HepG2 (cell line): Measurements from ENCODE around the gene INPP5K. TPM values are rescaled to one million over a fixed set of nuclear protein-coding genes. Genes with fewer than 3 reads are reported as not detected.
A peak's percentile ranks its signal among the peaks of the same experiment; 100 is the strongest.

Experiments
- CBX5 ChIP-seq: sonication (generic); formaldehyde crosslinking; IDR thresholded peaks from 2 replicates; pipeline ENCODE4 v1.4.0; 2020; ENCODE audit warnings: missing genetic modification reagents, borderline replicate concordance
- HHEX ChIP-seq: IDR thresholded peaks from 2 replicates; pipeline ENCODE4 v1.6.1; 2016; ENCODE audit warnings: control low read depth
- JUN ChIP-seq: sonication (generic); formaldehyde crosslinking; IDR thresholded peaks from 2 replicates; pipeline ENCODE4 v1.4.0; 2020; ENCODE audit warnings: mild to moderate bottlenecking, missing genetic modification reagents
- MAX ChIP-seq: IDR thresholded peaks from 2 replicates; pipeline ENCODE4 v1.6.1; 2012; ENCODE audit warnings: inconsistent platforms
- PITX1 ChIP-seq: sonication (generic); formaldehyde crosslinking; IDR thresholded peaks from 2 replicates; pipeline ENCODE4 v1.5.1; 2020; ENCODE audit warnings: mild to moderate bottlenecking, missing genetic modification reagents
- RAD51 ChIP-seq: fragments of 450-650 bp; IDR thresholded peaks from 2 replicates; pipeline ENCODE4 v1.6.1; 2016; ENCODE audit warnings: borderline replicate concordance
- RFX5 ChIP-seq: IDR thresholded peaks from 2 replicates; pipeline ENCODE4 v1.6.1; 2011; ENCODE audit warnings: low read depth, low read length, improper control_type of control experiment
- TFDP1 ChIP-seq: IDR thresholded peaks from 2 replicates; pipeline ENCODE4 v1.6.1; 2016; ENCODE audit warnings: missing compliant biosample characterization, missing genetic modification reagents, borderline replicate concordance
- TMF1 ChIP-seq: sonication (generic); formaldehyde crosslinking; IDR thresholded peaks from 2 replicates; pipeline ENCODE4 v1.8.1; 2022; ENCODE audit warnings: low read depth, missing genetic modification reagents
- YY1 ChIP-seq: IDR thresholded peaks from 2 replicates; pipeline ENCODE4 v1.6.1; 2011; ENCODE audit warnings: low read length, low read depth, moderate library complexity, mild to moderate bottlenecking; ENCODE audit not compliant: insufficient read depth, insufficient replicate concordance
- ZBTB38 ChIP-seq: sonication (generic); formaldehyde crosslinking; IDR thresholded peaks from 2 replicates; pipeline ENCODE4 v1.5.1; 2020; ENCODE audit warnings: mild to moderate bottlenecking, missing genetic modification reagents
- ZBTB39 ChIP-seq: sonication (generic); formaldehyde crosslinking; IDR thresholded peaks from 2 replicates; pipeline ENCODE4 v1.5.0; 2020; ENCODE audit warnings: missing genetic modification reagents
- ZKSCAN1 ChIP-seq: fragments of 150-350 bp; IDR thresholded peaks from 2 replicates; pipeline ENCODE4 v1.6.1; 2014; ENCODE audit warnings: low read length
- ZNF24 ChIP-seq: fragments of 450-650 bp; IDR thresholded peaks from 2 replicates; pipeline ENCODE4 v1.6.1; 2017; ENCODE audit warnings: antibody characterized with exemption, mild to moderate bottlenecking
- ZNF264 ChIP-seq: sonication (generic); formaldehyde crosslinking; IDR thresholded peaks from 2 replicates; pipeline ENCODE4 v1.4.0; 2020; ENCODE audit warnings: missing genetic modification reagents
- ZNF275 ChIP-seq: sonication (generic); formaldehyde crosslinking; IDR thresholded peaks from 2 replicates; pipeline ENCODE4 v1.8.0; 2022; ENCODE audit warnings: missing genetic modification reagents, mild to moderate bottlenecking, inconsistent platforms, borderline replicate concordance
- ZNF598 ChIP-seq: sonication (generic); formaldehyde crosslinking; IDR thresholded peaks from 2 replicates; pipeline ENCODE4 v1.5.1; 2020; ENCODE audit warnings: mild to moderate bottlenecking, missing genetic modification reagents, borderline replicate concordance
- ZNF615 ChIP-seq: sonication (generic); formaldehyde crosslinking; IDR thresholded peaks from 2 replicates; pipeline ENCODE4 v1.5.0; 2020; ENCODE audit warnings: mild to moderate bottlenecking, missing genetic modification reagents, borderline replicate concordance
- polyA plus RNA-seq, 8 experiments: library from polyadenylated mRNA; depleted of rRNA in 3 of 8; stranded (reverse) in 7 of 8; unstranded in 1 of 8; fragments of >200 nt; fragmentation: Illumina TruSeq in 4 of 8; extraction: Trizol in 4 of 8; gene quantifications; 2 replicates each; pipeline versions ENCODE4 v1.2.1 to v1.2.3, GENCODE V29; 2011 to 2016; ENCODE audit warnings: low read depth in 4 of 8, missing spikeins in 1 of 8, mixed read lengths in 1 of 8; ENCODE audit not compliant: insufficient read depth in 1 of 8
- total RNA-seq, 5 experiments: library from RNA; depleted of rRNA; stranded (reverse); fragments of >200 nt; fragmentation: Illumina TruSeq; extraction: Trizol; gene quantifications; 2 replicates each; pipeline ENCODE4 v1.2.3, GENCODE V29; 2016; ENCODE audit warnings: low read depth in 1 of 5
- TF ChIP-seq, protein P1 (sequence below), 2 experiments: sonication (generic) in 1 of 2; formaldehyde crosslinking in 1 of 2; IDR thresholded peaks; 2 replicates each; pipeline versions ENCODE4 v1.4.0 to v1.6.1; 2018 to 2020; ENCODE audit warnings: missing genetic modification reagents in 2 of 2, borderline replicate concordance in 1 of 2, low read depth in 1 of 2, mild to moderate bottlenecking in 1 of 2, missing biosample characterization in 1 of 2
- TF ChIP-seq, protein P2 (sequence below): sonication (generic); formaldehyde crosslinking; IDR thresholded peaks from 2 replicates; pipeline ENCODE4 v1.4.0; 2020; ENCODE audit warnings: mild to moderate bottlenecking, missing genetic modification reagents

INPP5K gene
- total and polyA plus RNA-seq, 2 of the 13 experiments (the other 11 are each of a cell fraction or from before 2014, with no cell fraction given) = 4.8 to 9.6 TPM

DNA sequence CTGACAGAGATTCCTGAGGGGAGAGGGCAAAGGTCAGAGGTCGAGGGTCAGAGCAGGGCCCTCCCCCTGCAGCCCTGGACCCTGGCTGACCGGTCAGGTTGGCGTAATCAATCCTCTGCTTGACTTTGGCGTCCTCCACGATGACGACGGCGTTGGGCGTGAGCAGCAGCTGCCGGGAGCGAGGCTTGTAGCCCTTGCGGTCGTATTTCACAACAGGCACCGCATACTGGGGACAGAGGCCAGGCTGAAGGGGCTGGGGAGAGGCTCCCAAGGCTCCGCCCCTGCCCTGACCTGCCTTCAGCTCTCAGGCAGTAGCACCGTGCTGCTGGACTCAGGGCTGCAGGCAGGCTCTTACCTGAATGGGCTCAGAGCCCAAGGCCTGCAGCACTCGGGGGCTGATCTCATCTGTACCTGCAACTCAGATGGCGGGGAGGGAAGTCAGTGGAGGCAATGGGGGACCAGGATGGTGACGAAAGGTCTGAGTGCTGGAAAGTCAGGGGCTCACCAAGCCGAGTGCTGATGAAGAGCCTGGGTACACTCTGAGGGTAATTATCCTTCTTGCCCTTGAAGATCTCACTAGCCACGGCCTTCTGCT lies 48.4 kb downstream of the INPP5K start (continued):
- TF ChIP-seq, protein P1, sequence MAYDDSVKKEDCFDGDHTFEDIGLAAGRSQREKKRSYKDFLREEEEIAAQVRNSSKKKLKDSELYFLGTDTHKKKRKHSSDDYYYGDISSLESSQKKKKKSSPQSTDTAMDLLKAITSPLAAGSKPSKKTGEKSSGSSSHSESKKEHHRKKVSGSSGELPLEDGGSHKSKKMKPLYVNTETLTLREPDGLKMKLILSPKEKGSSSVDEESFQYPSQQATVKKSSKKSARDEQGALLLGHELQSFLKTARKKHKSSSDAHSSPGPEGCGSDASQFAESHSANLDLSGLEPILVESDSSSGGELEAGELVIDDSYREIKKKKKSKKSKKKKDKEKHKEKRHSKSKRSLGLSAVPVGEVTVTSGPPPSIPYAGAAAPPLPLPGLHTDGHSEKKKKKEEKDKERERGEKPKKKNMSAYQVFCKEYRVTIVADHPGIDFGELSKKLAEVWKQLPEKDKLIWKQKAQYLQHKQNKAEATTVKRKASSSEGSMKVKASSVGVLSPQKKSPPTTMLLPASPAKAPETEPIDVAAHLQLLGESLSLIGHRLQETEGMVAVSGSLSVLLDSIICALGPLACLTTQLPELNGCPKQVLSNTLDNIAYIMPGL (CRISPR knock-in tag; IDR thresholded peaks at IDR 0.05; ENCODE audit: borderline replicate concordance in 1 of 2, low read depth in 1 of 2) = peak in 1 of 2 experiments; percentile 64; a peak in 2 of 4 replicates
- no peak for TF ChIP-seq ZNF24
- TF ChIP-seq JUN (CRISPR knock-in tag) = peak; percentile 53; the same call in 1 of the 2 replicates
- TF ChIP-seq RFX5 = peak; percentile 39; the same call in 1 of the 2 replicates
- TF ChIP-seq, protein P2, sequence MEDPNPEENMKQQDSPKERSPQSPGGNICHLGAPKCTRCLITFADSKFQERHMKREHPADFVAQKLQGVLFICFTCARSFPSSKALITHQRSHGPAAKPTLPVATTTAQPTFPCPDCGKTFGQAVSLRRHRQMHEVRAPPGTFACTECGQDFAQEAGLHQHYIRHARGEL (CRISPR knock-in tag) = no peak
- TF ChIP-seq ZNF598 (CRISPR knock-in tag) = 0 out of 2 replicates have a peak, but pooled peaks have one; percentile 60
- TF ChIP-seq ZBTB38 (CRISPR knock-in tag) = peak; percentile 74; the same call in 1 of the 2 replicates
- no peak for TF ChIP-seq HHEX (CRISPR knock-in tag)
- no peak for TF ChIP-seq ZNF615
- TF ChIP-seq YY1 = peak; percentile 48
- TF ChIP-seq ZBTB39 = no peak
- no peak; the same call in 1 of the 2 replicates for TF ChIP-seq ZNF264 (CRISPR knock-in tag)
- 0 out of 2 replicates have a peak, but pooled peaks have one; percentile 28 for TF ChIP-seq CBX5 (CRISPR knock-in tag)
- TF ChIP-seq TFDP1 (CRISPR knock-in tag) = no peak
- peak; percentile 76 for TF ChIP-seq PITX1
- no peak for TF ChIP-seq TMF1 (CRISPR knock-in tag)
- no peak for TF ChIP-seq RAD51
- no peak for TF ChIP-seq ZKSCAN1
- TF ChIP-seq MAX = peak; percentile 69
- no peak for TF ChIP-seq ZNF275 (CRISPR knock-in tag)
